Measurements from ENCODE around the gene TSHZ2. TPM values are rescaled to one million over a fixed set of nuclear protein-coding genes. Genes with fewer than 3 reads are reported as not detected.
"Not testable (repeated sequence)": the region's sequence is repeated elsewhere in the genome, so short reads cannot be mapped to it uniquely, and the experiment has no call there.

The TSHZ2 gene
- polyA plus RNA-seq, 1 donor = 10.7 TPM

GRCh38 chr20:53502820-53503219 is 530.7 kb downstream of the TSHZ2 start:
- Histone ChIP-seq H3K9me3 (ENCODE audit: control insufficient read depth, low read depth, low read length) (peaks cover 3% of the 10 kb centered on the region), H3K27ac (ENCODE audit: low read length) (no peak overlapping the region), H3K4me1 (ENCODE audit: control insufficient read depth, insufficient read depth, low read length) (no peaks in the 10 kb centered on the region), H3K4me3 (ENCODE audit: low read length) (no peak overlapping the region), H3K36me3 (ENCODE audit: control insufficient read depth, insufficient read depth, low read length) (no peaks in the 10 kb centered on the region), H3K27me3 (ENCODE audit: control insufficient read depth, insufficient read depth, low read length) (no peaks in the 10 kb centered on the region)
- no peak for DNase-seq
- 80% methylated on average over 3 of the region's 4 CpGs for WGBS (ENCODE audit: insufficient coverage, low lambda C conversion rate)

DNA sequence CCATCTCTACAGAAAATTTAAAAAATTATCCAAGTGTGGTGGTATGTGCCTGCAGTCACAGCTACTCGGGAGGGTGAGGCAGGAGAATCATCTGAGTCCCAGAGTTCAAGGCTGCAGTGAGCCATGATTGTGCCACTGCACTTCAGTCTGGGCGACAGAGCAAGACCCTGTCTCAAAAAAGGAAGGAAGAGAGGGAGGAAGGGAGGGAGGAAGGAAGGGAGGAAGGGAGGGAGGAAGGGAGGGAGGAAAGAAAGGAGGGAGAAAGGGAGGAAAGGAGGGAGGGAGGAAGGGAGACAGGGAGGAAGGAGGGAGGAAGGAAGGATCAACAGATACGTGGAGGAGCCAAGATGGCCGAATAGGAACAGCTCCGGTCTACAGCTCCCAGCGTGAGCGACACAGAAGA is 531.4 kb downstream of the TSHZ2 start:
- H3K9me3 ChIP-seq (ENCODE audit: control insufficient read depth, low read depth, low read length) = peaks cover 3% of the 10 kb centered on the region
- H3K27me3 ChIP-seq (ENCODE audit: control insufficient read depth, insufficient read depth, low read length) = no peaks in the 10 kb centered on the region
- H3K4me1 ChIP-seq (ENCODE audit: control insufficient read depth, insufficient read depth, low read length) = no peaks in the 10 kb centered on the region
- 90% methylated on average over 2 of the region's 7 CpGs for WGBS (ENCODE audit: insufficient coverage, low lambda C conversion rate)
- no peak overlapping the region for H3K27ac ChIP-seq (ENCODE audit: low read length)
- no peak for DNase-seq
- no peaks in the 10 kb centered on the region for H3K36me3 ChIP-seq (ENCODE audit: control insufficient read depth, insufficient read depth, low read length)
- no peak overlapping the region for H3K4me3 ChIP-seq (ENCODE audit: low read length)

- H3K36me3 ChIP-seq (ENCODE audit: control insufficient read depth, insufficient read depth, low read length); H3K4me3 ChIP-seq (ENCODE audit: low read length); H3K9me3 ChIP-seq (ENCODE audit: control insufficient read depth, low read depth, low read length); H3K27ac ChIP-seq (ENCODE audit: low read length); H3K4me1 ChIP-seq (ENCODE audit: control insufficient read depth, insufficient read depth, low read length); H3K27me3 ChIP-seq (ENCODE audit: control insufficient read depth, insufficient read depth, low read length); DNase-seq: not testable (repeated sequence)
- no CpG with 5 or more reads among the region's 19 CpGs for WGBS (ENCODE audit: insufficient coverage, low lambda C conversion rate)
Observed at GRCh38 chr20:53504106-53504505, 531.9 kb downstream of the TSHZ2 start.

DNA sequence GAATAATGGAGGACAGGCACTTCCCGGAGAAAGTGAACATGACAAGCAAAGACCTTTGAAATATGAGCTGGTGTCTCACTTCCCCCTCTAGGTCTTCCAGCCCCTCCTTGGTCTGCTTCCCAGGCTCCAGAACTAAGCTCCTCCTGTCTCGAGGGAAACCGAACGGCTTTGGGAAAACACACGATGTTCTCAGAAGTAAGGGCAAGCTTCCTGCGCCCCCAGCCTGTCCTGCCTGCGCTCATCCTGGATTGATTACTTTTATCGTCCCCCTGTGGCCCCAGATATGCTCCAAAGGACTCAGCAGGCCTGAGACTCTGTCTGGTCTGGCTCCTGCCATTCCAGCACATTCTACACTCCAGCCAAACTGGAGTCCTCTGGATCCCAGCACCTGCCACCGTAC is 538.1 kb downstream of the TSHZ2 start:
- H3K27ac ChIP-seq (ENCODE audit: low read length) = no peak overlapping the region
- no peak for DNase-seq
- H3K9me3 ChIP-seq (ENCODE audit: control insufficient read depth, low read depth, low read length) = no peaks in the 10 kb centered on the region
- no CpG with 5 or more reads among the region's 9 CpGs for whole genome bisulfite sequencing (ENCODE audit: insufficient coverage, low lambda C conversion rate)
- no peaks in the 10 kb centered on the region for H3K36me3 ChIP-seq (ENCODE audit: control insufficient read depth, insufficient read depth, low read length)
- no peaks in the 10 kb centered on the region for H3K27me3 ChIP-seq (ENCODE audit: control insufficient read depth, insufficient read depth, low read length)
- H3K4me3 ChIP-seq (ENCODE audit: low read length) = no peak overlapping the region
- H3K4me1 ChIP-seq (ENCODE audit: control insufficient read depth, insufficient read depth, low read length) = no peaks in the 10 kb centered on the region

DNA sequence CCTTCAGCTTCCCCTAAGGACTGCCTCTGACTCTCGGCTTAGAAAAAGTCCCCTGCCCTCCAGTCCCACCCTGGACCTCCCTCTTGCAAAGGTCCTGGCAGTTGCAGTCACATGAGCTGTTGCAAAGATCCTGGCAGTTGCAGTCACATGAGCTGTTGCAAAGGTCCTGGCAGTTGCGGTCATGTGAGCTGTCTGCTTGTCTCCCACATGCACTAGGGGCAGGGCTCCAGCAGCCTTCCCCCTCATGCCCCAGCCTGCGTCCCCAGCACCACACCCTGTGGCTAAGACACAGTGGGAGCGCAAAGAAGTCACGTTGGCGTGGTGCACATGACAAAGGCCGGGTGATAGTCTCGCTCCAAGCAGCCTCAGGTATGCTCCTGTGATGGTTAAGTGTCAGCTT is 538.5 kb downstream of the TSHZ2 start:
- no peak overlapping the region for H3K27ac ChIP-seq (ENCODE audit: low read length)
- no peaks in the 10 kb centered on the region for H3K9me3 ChIP-seq (ENCODE audit: control insufficient read depth, low read depth, low read length)
- no peaks in the 10 kb centered on the region for H3K36me3 ChIP-seq (ENCODE audit: control insufficient read depth, insufficient read depth, low read length)
- DNase-seq = no peak
- H3K27me3 ChIP-seq (ENCODE audit: control insufficient read depth, insufficient read depth, low read length) = no peaks in the 10 kb centered on the region
- no peak overlapping the region for H3K4me3 ChIP-seq (ENCODE audit: low read length)
- WGBS (ENCODE audit: insufficient coverage, low lambda C conversion rate) = no CpG with 5 or more reads among the region's 8 CpGs
- no peaks in the 10 kb centered on the region for H3K4me1 ChIP-seq (ENCODE audit: control insufficient read depth, insufficient read depth, low read length)

GRCh38 chr20:53512076-53512475 is 539.9 kb downstream of the TSHZ2 start:
- no peak for DNase-seq
- Histone ChIP-seq H3K27ac (ENCODE audit: low read length) (no peak overlapping the region), H3K4me3 (ENCODE audit: low read length) (no peak overlapping the region), H3K36me3 (ENCODE audit: control insufficient read depth, insufficient read depth, low read length) (no peaks in the 10 kb centered on the region), H3K9me3 (ENCODE audit: control insufficient read depth, low read depth, low read length) (no peaks in the 10 kb centered on the region), H3K4me1 (ENCODE audit: control insufficient read depth, insufficient read depth, low read length) (no peaks in the 10 kb centered on the region), H3K27me3 (ENCODE audit: control insufficient read depth, insufficient read depth, low read length) (no peaks in the 10 kb centered on the region)
- WGBS (ENCODE audit: insufficient coverage, low lambda C conversion rate) = 80% methylated on average over 2 of the region's 9 CpGs

DNA sequence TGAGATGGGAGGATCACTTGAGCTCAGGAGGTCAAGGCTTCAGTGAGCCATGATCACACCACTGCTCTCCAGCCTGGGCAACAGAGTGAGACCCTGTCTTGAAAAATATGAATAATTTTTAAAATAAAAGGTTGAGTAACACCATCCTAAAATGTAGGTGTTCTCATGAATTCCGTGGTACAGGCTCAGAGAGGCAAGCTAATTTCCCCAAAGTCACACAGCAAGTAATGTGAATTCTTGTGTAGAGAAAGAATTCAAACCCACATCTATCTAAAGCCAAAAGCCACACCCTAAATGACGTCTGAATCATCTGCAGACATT is 541.0 kb downstream of the TSHZ2 start:
- DNase-seq = no peak
- WGBS (ENCODE audit: insufficient coverage, low lambda C conversion rate) = no CpG with 5 or more reads among the region's 2 CpGs
- no peak overlapping the region for H3K27ac ChIP-seq (ENCODE audit: low read length)

GRCh38 chr20:53513489-53514298 is 541.5 kb downstream of the TSHZ2 start:
- Histone ChIP-seq H3K36me3 (ENCODE audit: control insufficient read depth, insufficient read depth, low read length) (no peaks in the 10 kb centered on the region), H3K9me3 (ENCODE audit: control insufficient read depth, low read depth, low read length) (no peaks in the 10 kb centered on the region), H3K4me1 (ENCODE audit: control insufficient read depth, insufficient read depth, low read length) (no peaks in the 10 kb centered on the region), H3K27ac (ENCODE audit: low read length) (no peak overlapping the region), H3K27me3 (ENCODE audit: control insufficient read depth, insufficient read depth, low read length) (no peaks in the 10 kb centered on the region), H3K4me3 (ENCODE audit: low read length) (no peak overlapping the region)
- no CpG with 5 or more reads among the region's 18 CpGs for WGBS (ENCODE audit: insufficient coverage, low lambda C conversion rate)
- DNase-seq = peak in 1 of 2 donors; percentile 40

More for the DNA sequence above, 541.0 kb downstream of the TSHZ2 start:
- H3K27me3 ChIP-seq (ENCODE audit: control insufficient read depth, insufficient read depth, low read length) = no peaks in the 10 kb centered on the region
- H3K9me3 ChIP-seq (ENCODE audit: control insufficient read depth, low read depth, low read length) = no peaks in the 10 kb centered on the region
- H3K4me3 ChIP-seq (ENCODE audit: low read length) = no peak overlapping the region
- no peaks in the 10 kb centered on the region for H3K36me3 ChIP-seq (ENCODE audit: control insufficient read depth, insufficient read depth, low read length)
- no peaks in the 10 kb centered on the region for H3K4me1 ChIP-seq (ENCODE audit: control insufficient read depth, insufficient read depth, low read length)

GRCh38 chr20:53515749-53516148 is 543.6 kb downstream of the TSHZ2 start:
- H3K9me3 ChIP-seq (ENCODE audit: control insufficient read depth, low read depth, low read length) = no peaks in the 10 kb centered on the region
- H3K27me3 ChIP-seq (ENCODE audit: control insufficient read depth, insufficient read depth, low read length) = no peaks in the 10 kb centered on the region
- H3K27ac ChIP-seq (ENCODE audit: low read length) = no peak overlapping the region
- H3K4me3 ChIP-seq (ENCODE audit: low read length) = no peak overlapping the region
- no peak for DNase-seq
- H3K36me3 ChIP-seq (ENCODE audit: control insufficient read depth, insufficient read depth, low read length) = no peaks in the 10 kb centered on the region
- 20% methylated on average over 3 of the region's 4 CpGs for whole genome bisulfite sequencing (ENCODE audit: insufficient coverage, low lambda C conversion rate)
- H3K4me1 ChIP-seq (ENCODE audit: control insufficient read depth, insufficient read depth, low read length) = no peaks in the 10 kb centered on the region

DNA sequence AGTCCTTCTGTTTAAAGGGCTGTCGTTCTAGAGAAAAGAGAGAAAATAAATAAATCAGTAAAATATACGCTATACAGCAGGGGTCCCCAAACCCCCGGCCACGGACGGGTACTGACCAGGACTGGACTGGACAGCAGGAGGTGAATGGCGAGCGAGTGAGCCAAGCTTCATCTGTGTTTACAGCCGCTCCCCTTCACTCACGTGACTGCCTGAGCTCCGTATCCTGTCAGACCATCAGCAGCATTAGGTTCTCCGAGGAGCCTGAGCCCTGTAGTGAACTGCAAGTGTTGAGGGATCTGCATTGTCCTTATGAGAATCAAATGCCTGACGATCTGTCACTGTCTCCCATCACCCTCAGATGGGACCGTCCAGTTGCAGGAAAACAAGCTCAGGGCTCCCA is 545.0 kb downstream of the TSHZ2 start:
- Histone ChIP-seq H3K9me3 (ENCODE audit: control insufficient read depth, low read depth, low read length) (no peaks in the 10 kb centered on the region), H3K27ac (ENCODE audit: low read length) (no peak overlapping the region), H3K4me3 (ENCODE audit: low read length) (no peak overlapping the region), H3K27me3 (ENCODE audit: control insufficient read depth, insufficient read depth, low read length) (no peaks in the 10 kb centered on the region), H3K4me1 (ENCODE audit: control insufficient read depth, insufficient read depth, low read length) (no peaks in the 10 kb centered on the region), H3K36me3 (ENCODE audit: control insufficient read depth, insufficient read depth, low read length) (no peaks in the 10 kb centered on the region)
- DNase-seq = no peak
- WGBS (ENCODE audit: insufficient coverage, low lambda C conversion rate) = 68% methylated on average over 4 of the region's 13 CpGs

GRCh38 chr20:53521421-53521820 is 549.3 kb downstream of the TSHZ2 start:
- not testable (repeated sequence) for H3K4me1 ChIP-seq (ENCODE audit: control insufficient read depth, insufficient read depth, low read length); H3K27me3 ChIP-seq (ENCODE audit: control insufficient read depth, insufficient read depth, low read length); H3K27ac ChIP-seq (ENCODE audit: low read length); H3K9me3 ChIP-seq (ENCODE audit: control insufficient read depth, low read depth, low read length); H3K36me3 ChIP-seq (ENCODE audit: control insufficient read depth, insufficient read depth, low read length); H3K4me3 ChIP-seq (ENCODE audit: low read length); DNase-seq
- WGBS (ENCODE audit: insufficient coverage, low lambda C conversion rate) = no CpG with 5 or more reads among the region's 5 CpGs

Measured in large intestine (tissue), 3 donors.